Upper lobe of right lung (tissue), 1 donor: Measurements from ENCODE around the gene NBL1. TPM values are rescaled to one million over a fixed set of nuclear protein-coding genes. Genes with fewer than 3 reads are reported as not detected.

Source experiments
- ATAC-seq: fragments of 200-7000 bp; cut with Tn5 transposase; one replicate; pipeline ENCODE4 v1.9.1; 2020; ENCODE audit warnings: mild to moderate bottlenecking, moderate library complexity
- DNase-seq: peaks from one replicate; pipeline ENCODE4 v3.0.0-alpha.2; 2020
- H3K27ac ChIP-seq: fragments of 200-600 bp; one replicate; pipeline ENCODE4 v1.8.0; 2022
- H3K27me3 ChIP-seq: fragments of 200-600 bp; one replicate; pipeline ENCODE4 v1.8.0; 2022; ENCODE audit warnings: mild to moderate bottlenecking
- H3K36me3 ChIP-seq: fragments of 200-600 bp; one replicate; pipeline ENCODE4 v1.8.0; 2022
- H3K4me1 ChIP-seq: fragments of 200-600 bp; one replicate; pipeline ENCODE4 v1.8.0; 2022
- H3K4me3 ChIP-seq: fragments of 200-600 bp; one replicate; pipeline ENCODE4 v1.8.0; 2022; ENCODE audit warnings: mild to moderate bottlenecking
- H3K9me3 ChIP-seq: fragments of 200-600 bp; one replicate; pipeline ENCODE4 v1.8.0; 2022
- intact Hi-C: fragments of 100-400 bp; cut with DNase I; formaldehyde crosslinking; loops from one replicate; pipeline ENCODE4 v1.11.0; 2022
- total RNA-seq: library from RNA; stranded (reverse); fragmentation: NEBNext Ultra II Directional; extraction: Animal tissue kit (Norgen Biotek cat#: 25700); gene quantifications from one replicate; pipeline ENCODE4 v1.2.1, GENCODE V29; 2021
- TF ChIP-seq, protein P1 (sequence below): fragments of 200-600 bp; IDR thresholded peaks from one replicate; pipeline ENCODE4 v1.8.0; 2022; ENCODE audit warnings: antibody characterized with exemption
- donor health status: DM: no; HTN: yes; CAD: no; lungs with severe emphysema.

Gene NBL1
- total RNA-seq, 1 donor from 2014 or later = 218 TPM

DNA sequence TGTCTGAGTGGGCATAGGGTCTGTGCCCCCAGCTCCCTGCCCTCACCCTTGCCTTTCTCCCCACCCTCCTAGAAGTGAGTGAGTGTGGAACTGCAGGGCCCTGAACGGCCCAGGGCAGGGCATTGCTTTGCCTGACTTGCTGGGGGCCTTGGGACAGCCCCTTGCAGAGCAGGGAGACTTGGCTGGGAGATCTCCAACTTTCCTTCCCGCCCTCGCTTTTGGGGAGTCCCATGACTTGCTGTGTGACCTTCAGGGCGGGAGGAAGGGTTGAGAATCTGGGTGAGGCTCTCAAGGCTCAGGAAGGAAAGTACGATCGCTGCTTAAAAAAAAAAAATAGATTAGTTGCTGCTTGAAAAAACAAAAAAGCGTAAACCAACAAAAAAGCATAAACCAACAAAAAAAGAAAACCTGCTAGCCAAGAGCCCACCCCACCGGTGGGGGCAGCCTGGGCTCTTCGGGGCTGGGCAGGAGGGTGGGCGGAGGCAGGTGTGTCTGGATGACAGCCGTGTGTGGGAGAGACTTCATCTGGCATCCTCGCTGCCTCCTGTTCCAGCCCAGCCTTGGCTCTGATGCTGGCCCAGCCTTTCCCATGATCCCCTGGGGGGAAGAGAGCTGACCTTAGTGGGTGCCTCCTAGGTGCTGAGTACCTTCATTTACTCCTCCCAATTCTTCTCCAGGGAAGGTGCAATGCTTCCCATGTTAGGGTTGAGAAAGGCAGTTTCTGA is 6.5 kb downstream of the NBL1 start:
- Histone ChIP-seq H3K36me3 (peaks cover 6% of the 10 kb centered on the region), H3K27me3 (no peaks in the 10 kb centered on the region), H3K4me1 (peaks cover 37% of the 10 kb centered on the region), H3K9me3 (no peaks in the 10 kb centered on the region), H3K27ac (peak overlapping the region; percentile 63), H3K4me3 (no peak overlapping the region)
- TF ChIP-seq, protein P1, sequence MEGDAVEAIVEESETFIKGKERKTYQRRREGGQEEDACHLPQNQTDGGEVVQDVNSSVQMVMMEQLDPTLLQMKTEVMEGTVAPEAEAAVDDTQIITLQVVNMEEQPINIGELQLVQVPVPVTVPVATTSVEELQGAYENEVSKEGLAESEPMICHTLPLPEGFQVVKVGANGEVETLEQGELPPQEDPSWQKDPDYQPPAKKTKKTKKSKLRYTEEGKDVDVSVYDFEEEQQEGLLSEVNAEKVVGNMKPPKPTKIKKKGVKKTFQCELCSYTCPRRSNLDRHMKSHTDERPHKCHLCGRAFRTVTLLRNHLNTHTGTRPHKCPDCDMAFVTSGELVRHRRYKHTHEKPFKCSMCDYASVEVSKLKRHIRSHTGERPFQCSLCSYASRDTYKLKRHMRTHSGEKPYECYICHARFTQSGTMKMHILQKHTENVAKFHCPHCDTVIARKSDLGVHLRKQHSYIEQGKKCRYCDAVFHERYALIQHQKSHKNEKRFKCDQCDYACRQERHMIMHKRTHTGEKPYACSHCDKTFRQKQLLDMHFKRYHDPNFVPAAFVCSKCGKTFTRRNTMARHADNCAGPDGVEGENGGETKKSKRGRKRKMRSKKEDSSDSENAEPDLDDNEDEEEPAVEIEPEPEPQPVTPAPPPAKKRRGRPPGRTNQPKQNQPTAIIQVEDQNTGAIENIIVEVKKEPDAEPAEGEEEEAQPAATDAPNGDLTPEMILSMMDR = no peak
- DNase-seq = no peak
- intact Hi-C loops = loop anchor here (10.0 kb wide), 1 partner anchor 166 kb away; the partner anchor contains the start of gene CAPZB
- ATAC-seq = no peak

- TF ChIP-seq, protein P1 = peak; percentile 65
- DNase-seq = no peak
- H3K4me1 ChIP-seq = peaks cover 37% of the 10 kb centered on the region
- ATAC-seq = peak; percentile 70
- intact Hi-C loops = loop anchor here (10.0 kb wide), 1 partner anchor 166 kb away; the partner anchor contains the start of gene CAPZB
- H3K36me3 ChIP-seq = peaks cover 10% of the 10 kb centered on the region
- H3K9me3 ChIP-seq = no peaks in the 10 kb centered on the region
- H3K4me3 ChIP-seq = no peak overlapping the region
- H3K27ac ChIP-seq = peak overlapping the region; percentile 63
- no peaks in the 10 kb centered on the region for H3K27me3 ChIP-seq
Measured at GRCh38 chr1:19651141-19651737, 7.1 kb downstream of the NBL1 start.

DNA sequence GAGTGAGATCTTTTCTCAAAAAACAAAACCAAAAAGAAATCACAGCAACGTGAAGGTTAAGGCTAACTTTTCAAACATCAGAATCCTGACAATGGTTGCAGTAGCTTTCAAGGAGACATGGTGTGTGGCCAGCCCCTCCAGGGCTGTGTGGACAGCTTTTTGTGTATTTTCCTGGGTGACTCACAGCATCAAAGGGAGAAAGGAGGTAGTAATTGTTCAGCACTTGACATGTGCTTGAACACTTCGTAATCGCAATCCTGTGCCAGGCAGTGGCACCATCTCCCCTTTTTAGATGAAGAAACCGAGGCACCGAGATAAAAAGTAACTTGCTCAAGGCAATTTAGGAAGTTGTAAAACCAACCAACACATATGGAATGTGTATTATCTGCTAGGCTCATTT is 10.3 kb downstream of the NBL1 start:
- no peak for DNase-seq
- Histone ChIP-seq H3K27ac (no peak overlapping the region), H3K36me3 (peaks cover 10% of the 10 kb centered on the region), H3K4me1 (peaks cover 31% of the 10 kb centered on the region), H3K9me3 (no peaks in the 10 kb centered on the region), H3K27me3 (no peaks in the 10 kb centered on the region), H3K4me3 (no peak overlapping the region)
- peak; percentile 59 for ATAC-seq
- TF ChIP-seq, protein P1 = no peak
- intact Hi-C loops = loop anchor here (10.0 kb wide), 1 partner anchor 170 kb away; the partner anchor contains the start of gene CAPZB

DNA sequence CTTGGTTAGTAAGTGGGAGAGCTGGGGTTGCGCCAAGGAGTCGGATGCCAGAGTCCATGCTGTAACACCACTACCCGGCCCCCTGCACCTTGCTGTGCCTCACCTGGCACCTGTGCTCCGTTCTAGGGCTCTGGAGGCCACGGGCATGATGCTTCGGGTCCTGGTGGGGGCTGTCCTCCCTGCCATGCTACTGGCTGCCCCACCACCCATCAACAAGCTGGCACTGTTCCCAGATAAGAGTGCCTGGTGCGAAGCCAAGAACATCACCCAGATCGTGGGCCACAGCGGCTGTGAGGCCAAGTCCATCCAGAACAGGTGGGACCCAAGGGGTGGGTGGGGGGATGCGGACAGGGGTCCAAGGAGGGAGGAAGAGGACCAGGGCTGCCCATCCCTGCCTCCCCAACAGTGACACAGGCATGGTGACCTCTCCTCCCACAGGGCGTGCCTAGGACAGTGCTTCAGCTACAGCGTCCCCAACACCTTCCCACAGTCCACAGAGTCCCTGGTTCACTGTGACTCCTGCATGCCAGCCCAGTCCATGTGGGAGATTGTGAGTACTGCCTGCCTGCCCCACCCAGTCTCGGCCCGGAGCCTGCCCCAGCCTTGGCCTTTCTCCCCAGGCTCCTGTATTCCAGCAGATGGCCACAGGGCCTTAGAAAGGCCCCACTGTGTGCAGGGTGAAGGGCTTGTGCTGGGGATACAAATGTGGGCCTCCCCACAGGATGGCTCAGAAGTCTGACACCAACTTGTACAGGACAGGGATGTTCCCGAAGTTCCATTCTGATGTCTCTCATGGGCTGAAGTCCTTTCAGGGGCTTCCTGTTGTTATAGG is 11.0 kb downstream of the NBL1 start:
- H3K9me3 ChIP-seq = no peaks in the 10 kb centered on the region
- no peak for ATAC-seq
- no peaks in the 10 kb centered on the region for H3K27me3 ChIP-seq
- TF ChIP-seq, protein P1 = no peak
- H3K4me1 ChIP-seq = peaks cover 31% of the 10 kb centered on the region
- H3K4me3 ChIP-seq = no peak overlapping the region
- H3K36me3 ChIP-seq = peaks cover 10% of the 10 kb centered on the region
- no peak for DNase-seq
- intact Hi-C loops = loop anchor here (10.0 kb wide), 1 partner anchor 170 kb away; the partner anchor contains the start of gene CAPZB
- H3K27ac ChIP-seq = no peak overlapping the region

DNA sequence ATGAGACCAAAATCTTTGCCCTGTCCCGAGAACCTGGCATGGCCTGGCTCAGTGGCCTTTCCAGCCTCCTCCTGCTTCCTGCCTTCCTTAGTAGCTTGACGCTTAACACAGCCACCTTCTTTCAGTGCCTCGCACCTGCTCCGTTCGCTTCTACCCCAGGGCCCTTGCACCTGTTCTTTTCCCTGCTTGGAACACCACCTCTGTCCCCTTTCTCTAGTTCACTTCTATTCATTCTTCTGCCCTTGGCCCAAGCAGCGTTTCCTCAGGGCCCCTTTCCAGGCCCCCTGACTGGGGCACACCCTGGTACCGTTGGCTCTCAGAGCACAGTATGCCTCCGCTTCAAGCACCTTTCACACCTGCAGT is 11.6 kb downstream of the NBL1 start:
- ATAC-seq (no peak), DNase-seq (no peak)
- no peaks in the 10 kb centered on the region for H3K9me3 ChIP-seq
- peaks cover 26% of the 10 kb centered on the region for H3K4me1 ChIP-seq
- TF ChIP-seq, protein P1 = no peak
- no peak overlapping the region for H3K4me3 ChIP-seq
- no peaks in the 10 kb centered on the region for H3K27me3 ChIP-seq
- intact Hi-C loops = loop anchor here (10.0 kb wide), 1 partner anchor 171 kb away; the partner anchor contains the start of gene CAPZB
- peaks cover 10% of the 10 kb centered on the region for H3K36me3 ChIP-seq
- no peak overlapping the region for H3K27ac ChIP-seq
